ENCODE results near the gene CSRP2.

The CSRP2 gene

DNA sequence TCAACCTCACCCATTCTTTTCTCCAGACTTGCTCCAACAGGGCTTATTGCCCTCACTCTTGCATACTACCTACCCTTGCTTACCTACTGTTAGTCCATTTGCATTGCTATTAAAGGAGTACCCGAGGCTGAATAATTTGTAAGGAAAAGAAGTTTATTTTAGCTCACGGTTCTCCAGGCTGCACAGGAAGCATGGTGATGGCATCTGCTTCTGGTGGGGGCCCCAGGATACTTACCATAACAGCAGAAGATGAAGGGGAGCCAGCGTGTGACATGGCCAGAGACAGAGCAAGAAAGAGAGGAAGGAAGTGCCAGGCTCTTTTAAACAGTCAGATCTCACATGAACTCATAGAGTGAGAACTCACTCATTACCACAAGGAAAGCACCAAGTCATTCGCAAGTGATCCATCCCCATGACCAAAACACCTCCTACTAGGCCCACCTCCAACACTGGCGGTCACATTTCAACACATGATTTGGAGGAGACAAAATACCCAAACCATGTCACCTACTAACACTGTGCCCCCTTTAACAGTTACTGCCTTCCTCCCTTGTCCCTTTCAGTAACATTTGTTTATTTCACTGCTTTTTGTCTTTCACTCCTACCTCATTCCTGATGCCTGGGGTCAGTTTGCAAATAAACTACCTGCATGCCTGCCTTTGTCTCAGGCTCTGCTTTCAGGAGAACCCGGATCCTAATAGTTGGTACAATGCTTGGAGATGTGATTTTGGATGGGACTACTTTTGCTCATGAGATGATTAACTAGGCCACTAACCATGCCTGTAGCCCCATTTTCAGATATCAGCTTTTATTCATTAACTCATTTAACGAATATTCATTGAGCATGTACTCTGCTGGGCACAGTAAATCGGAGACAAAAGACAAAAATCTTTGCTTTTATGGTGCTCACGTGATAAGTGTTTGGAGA is 41.6 kb upstream of the CSRP2 start:
- CTCF ChIA-PET = interaction anchor here (1.1 to 1.4 kb wide), 2 partner anchors 12 to 13 kb away, joined by 3 read pairs; no protein-coding TSS in a partner anchor
- DNase-seq (ENCODE audit: extremely low spot score) = no peak
- TF ChIP-seq, protein P1, sequence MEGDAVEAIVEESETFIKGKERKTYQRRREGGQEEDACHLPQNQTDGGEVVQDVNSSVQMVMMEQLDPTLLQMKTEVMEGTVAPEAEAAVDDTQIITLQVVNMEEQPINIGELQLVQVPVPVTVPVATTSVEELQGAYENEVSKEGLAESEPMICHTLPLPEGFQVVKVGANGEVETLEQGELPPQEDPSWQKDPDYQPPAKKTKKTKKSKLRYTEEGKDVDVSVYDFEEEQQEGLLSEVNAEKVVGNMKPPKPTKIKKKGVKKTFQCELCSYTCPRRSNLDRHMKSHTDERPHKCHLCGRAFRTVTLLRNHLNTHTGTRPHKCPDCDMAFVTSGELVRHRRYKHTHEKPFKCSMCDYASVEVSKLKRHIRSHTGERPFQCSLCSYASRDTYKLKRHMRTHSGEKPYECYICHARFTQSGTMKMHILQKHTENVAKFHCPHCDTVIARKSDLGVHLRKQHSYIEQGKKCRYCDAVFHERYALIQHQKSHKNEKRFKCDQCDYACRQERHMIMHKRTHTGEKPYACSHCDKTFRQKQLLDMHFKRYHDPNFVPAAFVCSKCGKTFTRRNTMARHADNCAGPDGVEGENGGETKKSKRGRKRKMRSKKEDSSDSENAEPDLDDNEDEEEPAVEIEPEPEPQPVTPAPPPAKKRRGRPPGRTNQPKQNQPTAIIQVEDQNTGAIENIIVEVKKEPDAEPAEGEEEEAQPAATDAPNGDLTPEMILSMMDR (IDR thresholded peaks at IDR 0.05; ENCODE audit: control extremely low read depth, extremely low read depth, low read depth, missing control alignments) = no peak
- POLR2A ChIA-PET = no interaction called here

DNA sequence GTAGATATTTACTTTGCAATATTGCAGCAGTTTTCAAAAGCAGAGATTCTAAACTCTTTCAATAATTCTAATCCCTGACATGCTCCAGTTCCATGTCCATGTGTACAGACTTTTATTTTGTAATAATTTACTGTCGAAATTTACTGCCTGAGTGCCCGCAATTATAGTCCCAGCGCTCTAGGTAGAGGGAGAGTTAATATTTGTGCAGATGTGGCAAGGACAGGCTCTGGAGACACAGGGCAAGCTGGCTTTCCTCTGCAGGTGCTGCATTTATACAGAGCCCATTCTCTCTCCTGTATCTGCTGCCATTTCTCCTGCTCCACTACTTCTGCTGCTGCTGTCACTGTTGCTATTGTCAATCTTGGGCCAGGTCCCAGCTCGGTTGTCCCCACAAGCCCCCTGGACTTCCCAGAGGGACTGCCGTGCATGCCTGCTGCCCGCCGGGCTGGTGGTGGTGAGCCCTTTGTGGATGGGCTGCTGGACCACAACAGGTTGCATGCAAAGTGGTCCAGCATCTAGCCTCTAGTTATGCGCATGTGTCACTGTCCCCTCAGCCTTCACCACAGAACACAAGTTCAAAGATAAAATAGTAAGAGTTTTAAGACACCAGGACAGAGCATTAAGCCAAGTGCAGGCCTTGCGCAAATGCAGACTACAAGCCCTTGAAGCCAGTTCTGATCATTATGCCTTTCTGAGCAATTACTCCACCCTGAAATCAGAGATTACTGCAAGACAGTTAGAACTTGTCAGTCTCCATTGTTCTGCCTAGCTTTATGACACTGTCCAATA is 40.8 kb upstream of the CSRP2 start:
- ChIA-PET CTCF (interaction anchor here (1.1 to 1.4 kb wide), 2 partner anchors 11 to 14 kb away, joined by 3 read pairs; no protein-coding TSS in a partner anchor), POLR2A (no interaction called here)
- no peak for DNase-seq (ENCODE audit: extremely low spot score)
- TF ChIP-seq, protein P1 (IDR thresholded peaks at IDR 0.05; ENCODE audit: control extremely low read depth, extremely low read depth, low read depth, missing control alignments) = no peak

DNA sequence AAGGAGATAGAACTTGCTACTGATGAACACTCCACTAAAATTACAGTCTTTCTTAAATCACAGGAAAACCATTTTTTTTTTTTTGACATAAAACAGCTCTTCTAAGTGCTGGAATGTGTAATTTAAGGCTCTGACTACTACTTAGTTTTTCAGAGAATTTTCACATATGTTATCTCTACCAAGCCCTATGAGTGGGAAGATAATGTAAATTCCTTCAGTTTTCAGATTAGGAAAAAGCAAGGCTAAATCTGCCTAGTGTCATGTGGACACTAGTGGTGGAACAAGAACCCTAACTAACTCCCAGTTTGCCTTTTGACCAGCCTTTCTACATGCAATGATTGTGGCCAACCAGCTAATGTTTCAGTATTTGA is 37.3 kb upstream of the CSRP2 start:
- CTCF ChIA-PET = interaction anchor here (0.8 kb wide), 1 partner anchor 294 kb away, joined by 3 read pairs; no protein-coding TSS in a partner anchor

DNA sequence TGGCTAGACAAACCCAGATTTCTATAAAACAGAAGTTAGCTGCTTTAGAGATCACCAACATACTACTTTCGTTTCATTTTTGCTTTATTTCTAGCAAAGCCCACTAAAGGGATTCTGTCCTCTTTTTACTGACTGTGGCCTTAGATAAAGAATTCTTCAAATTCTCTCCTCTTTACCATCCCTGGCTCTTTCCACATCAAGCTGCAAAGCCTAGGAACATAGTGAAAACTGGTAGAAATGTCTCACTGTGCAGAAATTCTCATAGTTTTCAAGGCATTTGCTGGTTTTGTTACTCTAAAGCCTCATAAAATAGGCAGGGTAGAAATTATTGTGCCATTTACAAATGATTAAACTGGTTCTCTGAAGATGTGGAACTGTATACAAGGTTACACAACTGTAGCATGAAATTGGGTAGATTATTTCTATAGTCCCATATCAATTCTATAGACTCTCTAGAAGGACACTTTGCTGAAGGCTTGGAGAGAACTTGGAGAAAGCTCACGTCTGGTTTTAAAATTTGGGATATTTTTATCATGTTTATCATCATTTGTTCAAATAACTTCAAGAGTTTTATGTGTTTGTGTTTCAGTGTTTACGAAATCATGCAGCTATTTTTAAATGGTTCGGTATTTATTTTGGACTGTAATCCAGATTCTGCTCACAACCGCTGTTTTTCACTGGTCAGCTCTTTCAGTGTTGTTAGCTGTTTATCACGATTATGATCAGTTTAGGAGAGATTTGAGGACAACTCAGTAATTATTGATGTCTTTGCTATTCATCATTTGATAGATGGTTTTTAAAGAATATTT is 36.7 kb upstream of the CSRP2 start:
- TF ChIP-seq, protein P1 (IDR thresholded peaks at IDR 0.05; ENCODE audit: control extremely low read depth, extremely low read depth, low read depth, missing control alignments) = no peak
- no peak for DNase-seq (ENCODE audit: extremely low spot score)
- ChIA-PET CTCF (interaction anchor here (0.8 kb wide), 1 partner anchor 293 kb away, joined by 3 read pairs; no protein-coding TSS in a partner anchor), POLR2A (no interaction called here)

More for the DNA sequence above, 37.3 kb upstream of the CSRP2 start:
- DNase-seq (ENCODE audit: extremely low spot score) = no peak
- TF ChIP-seq, protein P1 (IDR thresholded peaks at IDR 0.05; ENCODE audit: control extremely low read depth, extremely low read depth, low read depth, missing control alignments) = no peak
- POLR2A ChIA-PET = no interaction called here

DNA sequence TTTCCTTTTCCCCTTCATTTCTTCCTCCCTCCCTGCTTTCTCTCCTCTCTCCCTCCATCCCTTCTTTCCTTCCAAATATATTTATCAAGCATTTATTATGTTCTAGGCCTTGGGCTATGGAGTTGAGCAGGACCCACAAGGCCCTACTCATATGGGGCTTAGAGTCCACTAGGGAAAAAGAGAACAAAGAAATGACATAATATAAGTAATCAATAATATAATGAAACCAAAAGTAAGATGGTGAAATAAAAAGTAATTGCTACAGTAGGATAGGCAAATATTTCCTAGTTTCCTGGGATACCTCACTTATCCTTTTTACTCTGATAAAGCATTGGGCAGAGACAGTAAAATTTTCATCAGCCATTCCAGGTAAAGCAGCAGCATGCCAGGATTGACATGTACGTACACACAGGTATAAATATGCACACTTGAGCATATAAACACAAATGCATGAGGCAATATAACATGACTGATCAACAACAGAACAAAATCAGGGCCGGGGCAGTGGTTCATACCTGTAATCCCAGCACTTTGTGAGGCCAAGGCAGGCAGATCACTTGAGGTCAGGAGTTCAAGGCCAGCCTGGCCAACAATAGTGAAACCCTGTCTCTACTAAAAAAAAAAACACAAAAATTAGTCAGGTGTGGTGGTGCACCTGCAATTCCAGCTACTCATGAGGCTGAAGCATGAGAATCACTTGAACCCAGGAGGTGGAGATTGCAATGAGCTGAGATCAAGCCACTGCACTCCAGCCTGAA is 35.5 kb upstream of the CSRP2 start:
- TF ChIP-seq, protein P1 (IDR thresholded peaks at IDR 0.05; ENCODE audit: control extremely low read depth, extremely low read depth, low read depth, missing control alignments) = no peak
- ChIA-PET POLR2A (no interaction called here), CTCF (no interaction called here)
- no peak for DNase-seq (ENCODE audit: extremely low spot score)

All from GM10248 (cell line).